NB4 (cell line): ENCODE results near the gene PRR5L.

Source experiments
- DNase-seq: peaks from one replicate; pipeline ENCODE4 v3.0.0; 2010; ENCODE audit warnings: low read depth
- H3K4me3 ChIP-seq: one replicate; pipeline ENCODE4 v1.5.1; 2011; ENCODE audit warnings: mild to moderate bottlenecking, low read depth, low read length, moderate library complexity
- CTCF ChIP-seq: IDR thresholded peaks from one replicate; pipeline ENCODE4 v1.5.1; 2012; ENCODE audit warnings: low read depth, low read length
- MAX ChIP-seq: IDR thresholded peaks from 2 replicates; pipeline ENCODE4 v1.6.1; 2011; ENCODE audit warnings: low read depth, low read length
- MYC ChIP-seq: IDR thresholded peaks from 2 replicates; pipeline ENCODE4 v1.6.1; 2011; ENCODE audit warnings: low read depth, low read length
- POLR2A ChIP-seq: IDR thresholded peaks from 2 replicates; pipeline ENCODE4 v1.6.1; 2011; ENCODE audit warnings: mild to moderate bottlenecking; ENCODE audit not compliant: insufficient read length; ENCODE audit errors: extremely low read depth

The PRR5L gene

GRCh38 chr11:36309779-36310178 is 13.7 kb downstream of the PRR5L start:
- DNase-seq, result no peak
- TF ChIP-seq MYC (no peak), CTCF (no peak), POLR2A (no peak), MAX (no peak)
- H3K4me3 ChIP-seq, result no peak overlapping the region

GRCh38 chr11:36311926-36312595 is 16.0 kb downstream of the PRR5L start:
- no peak overlapping the region for H3K4me3 ChIP-seq

GRCh38 chr11:36312611-36313472 is 16.8 kb downstream of the PRR5L start:
- no peak overlapping the region for H3K4me3 ChIP-seq
- TF ChIP-seq CTCF, result no peak
- peak; percentile 74 for TF ChIP-seq MAX
- peak; percentile 39; the same call in 1 of the 2 replicates for TF ChIP-seq MYC
- TF ChIP-seq POLR2A, result no peak
- DNase-seq, result peak; percentile 90

More at GRCh38 chr11:36311926-36312595, 16.0 kb downstream of the PRR5L start:
- TF ChIP-seq CTCF, result no peak
- TF ChIP-seq MAX, result no peak
- TF ChIP-seq MYC, result no peak
- no peak for TF ChIP-seq POLR2A
- no peak for DNase-seq

GRCh38 chr11:36313750-36314433 is 17.8 kb downstream of the PRR5L start:
- no peak overlapping the region for H3K4me3 ChIP-seq
- TF ChIP-seq MAX (no peak), MYC (no peak), POLR2A (no peak), CTCF (no peak)
- peak; percentile 62 for DNase-seq

- DNase-seq, result no peak
- no peak overlapping the region for H3K4me3 ChIP-seq
- no peak for TF ChIP-seq MAX
- no peak for TF ChIP-seq POLR2A
- TF ChIP-seq CTCF, result no peak
- no peak for TF ChIP-seq MYC
Observed at GRCh38 chr11:36314434-36314767, 18.3 kb downstream of the PRR5L start.
